K562 (cell line): ENCODE data around the gene ASS1. TPM values are rescaled to one million over a fixed set of nuclear protein-coding genes. Genes with fewer than 3 reads are reported as not detected.
"Not testable (repeated sequence)": the region's sequence is repeated elsewhere in the genome, so short reads cannot be mapped to it uniquely, and the experiment has no call there.

ENCODE experiments used
- ATAC-seq: fragments of 200-7000 bp; cut with Tn5 transposase; 3 replicates; pipeline ENCODE4 v1.9.1; 2020; ENCODE audit warnings: moderate library complexity
- BruUV-seq: library from RNA; stranded (reverse); fragments of 400-500 nt; replicated peaks from 2 replicates; lab custom pipeline; 2021; lab: Mats Ljungman, UMichigan
- CTCF ChIA-PET: fragments of 300-600 bp; formaldehyde crosslinking; extraction: SDS; loops from one replicate; lab custom pipeline; 2021; ENCODE audit warnings: low intra/inter-chr PET ratio; lab: Yijun Ruan, JAX
- POLR2A ChIA-PET: fragments of 300-600, 350-650 bp; sonication (Branson Sonifier 250); formaldehyde crosslinking; extraction: SDS; loops from one replicate; lab custom pipeline; 2021; ENCODE audit warnings: antibody characterized with exemption, inconsistent platforms; lab: Yijun Ruan, JAX
- DNase-seq, 4 experiments: peaks; one replicate each; pipeline versions ENCODE4 v3.0.0 to v3.0.0-alpha.2; 2011 to 2018; ENCODE audit warnings: low spot score in 3 of 4, mixed read lengths in 3 of 4; ENCODE audit errors: extremely low read depth in 1 of 4
- FAIRE-seq: peaks from 2 replicates; lab custom pipeline; 2011; peaks lifted over from hg19 to GRCh38; lab: Jason Lieb, UNC
- H2AFZ ChIP-seq: 2 replicates; pipeline ENCODE4 v1.6.0; 2011; ENCODE audit warnings: low read depth, low read length, control low read depth, inconsistent platforms
- H3K27ac ChIP-seq: fragments of 200-600 bp; 3 replicates; pipeline ENCODE4 v1.8.0; 2011; ENCODE audit warnings: low read depth, mild to moderate bottlenecking, control low read depth, inconsistent platforms, low read length, moderate library complexity, mixed read lengths; ENCODE audit errors: extremely low read depth
- H3K27me3 ChIP-seq, 2 experiments: fragments of 300-600 bp in 1 of 2; 2 replicates in 1 of 2; 3 replicates in 1 of 2; pipeline versions ENCODE4 v1.6.0 to v1.8.0; 2011; ENCODE audit warnings: inconsistent platforms in 2 of 2, low read length in 2 of 2, mild to moderate bottlenecking in 1 of 2, mixed read lengths in 1 of 2, moderate library complexity in 1 of 2; ENCODE audit not compliant: control insufficient read depth in 2 of 2, insufficient read depth in 2 of 2
- H3K36me3 ChIP-seq: fragments of 300-600 bp; 3 replicates; pipeline ENCODE4 v1.8.0; 2011; ENCODE audit warnings: mild to moderate bottlenecking, low read length, inconsistent platforms; ENCODE audit not compliant: control insufficient read depth, insufficient read depth
- H3K4me1 ChIP-seq, 2 experiments: fragments of 200-600 bp in 1 of 2; replicated peaks in 1 of 2; 2 replicates in 1 of 2; 3 replicates in 1 of 2; pipeline versions ENCODE4 v1.5.1 to v1.8.0; 2011; ENCODE audit warnings: inconsistent platforms in 2 of 2, low read length in 2 of 2, mild to moderate bottlenecking in 1 of 2, mixed read lengths in 1 of 2, moderate library complexity in 1 of 2; ENCODE audit not compliant: control insufficient read depth in 2 of 2, insufficient read depth in 2 of 2
- H3K4me2 ChIP-seq: 2 replicates; pipeline ENCODE4 v1.6.1; 2011; ENCODE audit warnings: low read length, control low read depth, inconsistent platforms, mixed read lengths; ENCODE audit not compliant: insufficient read depth
- H3K4me3 ChIP-seq: fragments of 200-600 bp; sonication (generic), shearing (Covaris generic); 2 replicates; pipeline ENCODE4 v1.5.1; 2016; ENCODE audit warnings: control low read depth, inconsistent platforms
- H3K79me2 ChIP-seq: fragments of 200-600 bp; 3 replicates; pipeline ENCODE4 v1.8.0; 2011; ENCODE audit warnings: low read length, inconsistent platforms; ENCODE audit not compliant: control insufficient read depth, insufficient read depth
- H3K9ac ChIP-seq, 2 experiments: 2 replicates each; pipeline versions ENCODE4 v1.6.0 to v1.6.1; 2011; ENCODE audit warnings: low read depth in 2 of 2, low read length in 2 of 2, control low read depth in 1 of 2, inconsistent platforms in 1 of 2, mild to moderate bottlenecking in 1 of 2, mixed read lengths in 1 of 2; ENCODE audit not compliant: insufficient read depth in 1 of 2
- H3K9me1 ChIP-seq: one replicate; pipeline ENCODE4 v1.6.0; 2011; ENCODE audit warnings: inconsistent platforms, mild to moderate bottlenecking, low read length, moderate library complexity; ENCODE audit not compliant: control insufficient read depth, insufficient read depth
- H3K9me3 ChIP-seq: replicated peaks from 2 replicates; pipeline ENCODE4 v1.5.1; 2011; ENCODE audit warnings: low read depth, low read length, inconsistent platforms; ENCODE audit not compliant: control insufficient read depth, insufficient read depth
- H4K20me1 ChIP-seq: replicated peaks from 2 replicates; pipeline ENCODE4 v1.6.1; 2011; ENCODE audit warnings: low read length, inconsistent platforms, mixed read lengths; ENCODE audit not compliant: control insufficient read depth, insufficient read depth
- ATF2 ChIP-seq: sonication (generic); formaldehyde crosslinking; IDR thresholded peaks from 2 replicates; pipeline ENCODE4 v1.8.1; 2022; ENCODE audit warnings: missing genetic modification reagents
- RBM25 ChIP-seq: fragments of 200-400 bp; formaldehyde crosslinking; IDR thresholded peaks from 2 replicates; pipeline ENCODE4 v1.6.1; 2018; ENCODE audit warnings: low read length, low read depth, moderate library complexity; ENCODE audit not compliant: severe bottlenecking
- ZFP36 ChIP-seq: fragments of 150-350 bp; IDR thresholded peaks from 2 replicates; pipeline ENCODE4 v1.6.1; 2018; ENCODE audit warnings: low read length, low read depth; ENCODE audit not compliant: partially characterized antibody
- ZNF121 ChIP-seq: sonication (generic); formaldehyde crosslinking; conservative IDR thresholded peaks from 2 replicates; pipeline ENCODE4 v1.8.0; 2022; ENCODE audit warnings: missing genetic modification reagents
- WGBS: fragments of 100-300 bp; shearing (Covaris generic); methylation state at CpG from one replicate; pipeline ENCODE4 v1.1.6; 2016; ENCODE audit warnings: low coverage, mixed read lengths; ENCODE audit not compliant: insufficient coverage; ENCODE audit errors: missing lambda C conversion rate; 5-methylcytosine and 5-hydroxymethylcytosine counted together
- in situ Hi-C: fragments of 300-500 bp; cut with MboI; formaldehyde crosslinking; loops from 4 replicates; pipeline ENCODE4 v1.15.0; 2018; ENCODE audit warnings: inconsistent platforms, mixed read lengths
- intact Hi-C: fragments of 100-400 bp; cut with micrococcal nuclease; formaldehyde crosslinking; loops from 2 replicates; pipeline ENCODE4 v1.14.2; 2022
- polyA plus RNA-seq, 8 experiments: library from polyadenylated mRNA; depleted of rRNA in 4 of 8; stranded (reverse) in 5 of 8; unstranded in 3 of 8; fragments of >200 nt; fragmentation: Nextera tagmentation in 2 of 8; fragmentation: Illumina TruSeq in 1 of 8; extraction: Ambion mirVana in 2 of 8; extraction: Trizol in 1 of 8; gene quantifications; 2 replicates each; pipeline versions ENCODE4 v1.2.1 to v1.2.3, GENCODE V29; 2011 to 2014; ENCODE audit warnings: inconsistent platforms in 1 of 8, missing spikeins in 1 of 8
- total RNA-seq, 7 experiments: library from RNA; depleted of rRNA in 6 of 7; stranded (reverse); fragments of >200 nt in 6 of 7; fragmentation: Illumina TruSeq in 2 of 7; extraction: Trizol in 2 of 7; gene quantifications; 2 replicates each; pipeline versions ENCODE4 v1.2.1 to v1.2.3, GENCODE V29; 2011 to 2021; ENCODE audit warnings: low replicate concordance in 1 of 7

Gene ASS1
- total and polyA plus RNA-seq, 9 of the 15 experiments (the other 6 are each of a cell fraction or from before 2014, with no cell fraction given): 1.5 to 5.7 (median 3.7) TPM

DNA sequence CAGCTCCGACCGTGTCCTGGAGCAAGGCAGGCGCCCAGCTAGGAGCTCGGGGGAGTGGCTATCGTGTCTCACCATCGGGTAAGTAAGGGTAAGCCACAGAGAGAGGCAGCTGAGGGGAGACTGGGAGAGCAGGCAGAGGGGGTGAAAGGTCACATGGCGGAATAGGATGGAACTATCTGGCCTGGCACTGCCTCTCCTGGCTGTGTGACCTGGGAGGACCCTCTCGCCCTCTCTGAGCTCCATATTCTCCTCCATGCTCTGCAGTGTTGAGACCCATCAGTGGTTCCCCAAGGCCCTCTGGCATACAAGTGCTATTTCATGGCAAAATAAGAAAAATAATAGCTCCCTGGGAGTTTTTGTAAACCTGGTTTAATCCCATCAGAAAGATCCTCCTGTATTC, 43.9 kb upstream of the ASS1 start:
- intact Hi-C loops: no loop called here
- Histone ChIP-seq H4K20me1 (peaks cover 4% of the 10 kb centered on the region; the same call in 1 of the 2 replicates), H3K27ac (no peak overlapping the region), H2AFZ (no peak overlapping the region), H3K4me1 (peaks cover 0 to 8% of the 10 kb centered on the region in 2 experiments; a peak in 2 of 5 replicates), H3K4me3 (no peak overlapping the region), H3K9ac (0 out of 4 replicates have a peak overlapping the region, but pooled peaks of 1 of the 2 experiments have one; percentile 45), H3K79me2 (no peaks in the 10 kb centered on the region), H3K27me3 (peaks cover 23 to 59% of the 10 kb centered on the region in 2 experiments), H3K9me1 (no peaks in the 10 kb centered on the region), H3K4me2 (no peak overlapping the region), H3K9me3 (no peaks in the 10 kb centered on the region), H3K36me3 (no peaks in the 10 kb centered on the region)
- ChIA-PET POLR2A (interaction anchor here (0.6 kb wide), 1 partner anchor 9 kb away, joined by 3 read pairs; no protein-coding TSS in a partner anchor), CTCF (no interaction called here)
- WGBS: 5% methylated on average over 8 of the region's 8 CpGs
- no peak for FAIRE-seq
- in situ Hi-C loops: no loop called here
- TF ChIP-seq ATF2 (no peak), RBM25 (peak; percentile 19), ZFP36 (peak; percentile 46)
- no peak for ATAC-seq
- BruUV-seq: no TSS peak
- DNase-seq: no peak

- H3K36me3 ChIP-seq, in situ Hi-C loops, H3K9me3 ChIP-seq, H3K27ac ChIP-seq, intact Hi-C loops, ATAC-seq, H3K4me2 ChIP-seq, DNase-seq, BruUV-seq, H3K4me3 ChIP-seq, H3K79me2 ChIP-seq, H4K20me1 ChIP-seq, H2AFZ ChIP-seq, H3K9ac ChIP-seq, POLR2A ChIA-PET, H3K4me1 ChIP-seq, FAIRE-seq, CTCF ChIA-PET, H3K9me1 ChIP-seq: not testable (repeated sequence)
- peak; percentile 89 for TF ChIP-seq ZNF121 (CRISPR knock-in tag)
- WGBS: 6% methylated on average over 3 of the region's 3 CpGs
- H3K27me3 ChIP-seq: peaks cover 24 to 67% of the 10 kb centered on the region in 2 experiments
Observed at GRCh38 chr9:130401742-130402141, 43.0 kb upstream of the ASS1 start.
